GM08714 (cell line): Measurements from ENCODE around the gene NECAB2.

ENCODE experiments used
- H3K4me3 ChIP-seq: fragments of 200-500 bp; sonication (Bioruptor generic); 2 replicates; pipeline ENCODE4 v1.5.1; 2014; ENCODE audit warnings: mild to moderate bottlenecking, low read length, inconsistent platforms
- ZNF274 ChIP-seq: IDR thresholded peaks from 2 replicates; pipeline ENCODE4 v1.6.1; 2012; ENCODE audit warnings: mild to moderate bottlenecking, low read depth, low read length

Gene NECAB2

GRCh38 chr16:84036131-84036530, 68.1 kb downstream of the NECAB2 start:
- no peak for TF ChIP-seq ZNF274
- no peak overlapping the region for H3K4me3 ChIP-seq

- no peak for TF ChIP-seq ZNF274
- no peak overlapping the region for H3K4me3 ChIP-seq
These were observed 69.0 kb downstream of the NECAB2 start for GRCh38 chr16:84036982-84037425.

- no peak for TF ChIP-seq ZNF274
- H3K4me3 ChIP-seq = no peak overlapping the region
These were observed 70.4 kb downstream of the NECAB2 start for GRCh38 chr16:84038469-84038868.

- no peak for TF ChIP-seq ZNF274
These were observed 71.7 kb downstream of the NECAB2 start for GRCh38 chr16:84039696-84040095.

GRCh38 chr16:84040226-84040822, 72.3 kb downstream of the NECAB2 start:
- TF ChIP-seq ZNF274 = no peak
- no peak overlapping the region for H3K4me3 ChIP-seq

More at GRCh38 chr16:84039696-84040095, 71.7 kb downstream of the NECAB2 start:
- no peak overlapping the region for H3K4me3 ChIP-seq

GRCh38 chr16:84040823-84041820, 73.1 kb downstream of the NECAB2 start:
- no peak overlapping the region for H3K4me3 ChIP-seq
- TF ChIP-seq ZNF274 = no peak

GRCh38 chr16:84041881-84042280, 73.8 kb downstream of the NECAB2 start:
- no peak overlapping the region for H3K4me3 ChIP-seq
- no peak for TF ChIP-seq ZNF274

- TF ChIP-seq ZNF274 = no peak
- H3K4me3 ChIP-seq = no peak within 1 kb of the TSS
These were observed 74.3 kb downstream of the NECAB2 start, which contains the start of gene SLC38A8 for GRCh38 chr16:84042308-84042878. TSS of gene SLC38A8 (minus strand) at chr16:84042795. CDS start at chr16:84042157, 638 bp downstream.

GRCh38 chr16:84042879-84043485, 74.9 kb downstream of the NECAB2 start:
- TF ChIP-seq ZNF274 = no peak
- no peak overlapping the region for H3K4me3 ChIP-seq

- no peak for TF ChIP-seq ZNF274
- H3K4me3 ChIP-seq = no peak overlapping the region
These were observed 75.6 kb downstream of the NECAB2 start for GRCh38 chr16:84043486-84044117.

- TF ChIP-seq ZNF274 = no peak
- H3K4me3 ChIP-seq = no peak overlapping the region
These were observed 76.1 kb downstream of the NECAB2 start for GRCh38 chr16:84044118-84044488.

- H3K4me3 ChIP-seq = no peak overlapping the region
- no peak for TF ChIP-seq ZNF274
These were observed 77.2 kb downstream of the NECAB2 start for GRCh38 chr16:84045001-84045817.

- TF ChIP-seq ZNF274 = no peak
- no peak overlapping the region for H3K4me3 ChIP-seq
These were observed 77.9 kb downstream of the NECAB2 start for GRCh38 chr16:84045818-84046470.
